ENCODE results near the gene CCDC172.

CCDC172 gene

GRCh38 chr10:116418389-116418788 is 94.1 kb downstream of the CCDC172 start:
- Histone ChIP-seq H3K4me2 (ENCODE audit: low read length) (no peak overlapping the region), H3K36me3 (ENCODE audit: control insufficient read depth, low read length) (no peaks in the 10 kb centered on the region), H3K27ac (ENCODE audit: low read depth, low read length) (no peak overlapping the region), H3K4me1 (ENCODE audit: control insufficient read depth, low read length) (no peaks in the 10 kb centered on the region), H3K79me2 (ENCODE audit: control insufficient read depth, low read length) (no peaks in the 10 kb centered on the region), H3K9me2 (replicated peaks; ENCODE audit: control insufficient read depth, low read length) (no peaks in the 10 kb centered on the region), H3F3A (ENCODE audit: control insufficient read depth, insufficient read depth) (no peaks in the 10 kb centered on the region), H3K4me3 (ENCODE audit: low read length) (no peak overlapping the region), H3K9me3 (ENCODE audit: control insufficient read depth, insufficient read depth, low read length) (no peaks in the 10 kb centered on the region), H3K27me3 (ENCODE audit: control insufficient read depth, low read length) (no peaks in the 10 kb centered on the region), H4K20me1 (ENCODE audit: control insufficient read depth, insufficient read depth, low read depth, low read length) (no peaks in the 10 kb centered on the region)
- TF ChIP-seq EZH2phosphoT487 (IDR thresholded peaks at IDR 0.05; ENCODE audit: borderline replicate concordance, low read length) (no peak), CTCF (IDR thresholded peaks at IDR 0.05; ENCODE audit: low read depth, low read length, poor library complexity, severe bottlenecking) (no peak)

- Histone ChIP-seq H3K79me2 (ENCODE audit: control insufficient read depth, low read length) (no peaks in the 10 kb centered on the region), H3K4me2 (ENCODE audit: low read length) (no peak overlapping the region), H3K36me3 (ENCODE audit: control insufficient read depth, low read length) (no peaks in the 10 kb centered on the region), H3F3A (ENCODE audit: control insufficient read depth, insufficient read depth) (no peaks in the 10 kb centered on the region), H3K27ac (ENCODE audit: low read depth, low read length) (no peak overlapping the region), H3K4me1 (ENCODE audit: control insufficient read depth, low read length) (no peaks in the 10 kb centered on the region), H3K27me3 (ENCODE audit: control insufficient read depth, low read length) (no peaks in the 10 kb centered on the region), H3K9me2 (replicated peaks; ENCODE audit: control insufficient read depth, low read length) (no peaks in the 10 kb centered on the region), H4K20me1 (ENCODE audit: control insufficient read depth, insufficient read depth, low read depth, low read length) (no peaks in the 10 kb centered on the region), H3K9me3 (ENCODE audit: control insufficient read depth, insufficient read depth, low read length) (no peaks in the 10 kb centered on the region), H3K4me3 (ENCODE audit: low read length) (no peak overlapping the region)
- TF ChIP-seq EZH2phosphoT487 (IDR thresholded peaks at IDR 0.05; ENCODE audit: borderline replicate concordance, low read length) (no peak), CTCF (IDR thresholded peaks at IDR 0.05; ENCODE audit: low read depth, low read length, poor library complexity, severe bottlenecking) (no peak)
Observed at GRCh38 chr10:116421815-116422214, 97.6 kb downstream of the CCDC172 start.

- H3K27ac ChIP-seq (ENCODE audit: low read depth, low read length), result no peak within 1 kb of the TSS
- no peaks in the 10 kb centered on the region for H3K79me2 ChIP-seq (ENCODE audit: control insufficient read depth, low read length)
- no peaks in the 10 kb centered on the region for H3K27me3 ChIP-seq (ENCODE audit: control insufficient read depth, low read length)
- no peaks in the 10 kb centered on the region for H3K9me2 ChIP-seq (replicated peaks; ENCODE audit: control insufficient read depth, low read length)
- H3K4me3 ChIP-seq (ENCODE audit: low read length), result no peak within 1 kb of the TSS
- no peaks in the 10 kb centered on the region for H3K36me3 ChIP-seq (ENCODE audit: control insufficient read depth, low read length)
- no peaks in the 10 kb centered on the region for H4K20me1 ChIP-seq (ENCODE audit: control insufficient read depth, insufficient read depth, low read depth, low read length)
- H3K9me3 ChIP-seq (ENCODE audit: control insufficient read depth, insufficient read depth, low read length), result no peaks in the 10 kb centered on the region
- H3K4me2 ChIP-seq (ENCODE audit: low read length), result no peak within 1 kb of the TSS
- no peaks in the 10 kb centered on the region for H3K4me1 ChIP-seq (ENCODE audit: control insufficient read depth, low read length)
- TF ChIP-seq CTCF (IDR thresholded peaks at IDR 0.05; ENCODE audit: low read depth, low read length, poor library complexity, severe bottlenecking), result no peak
- TF ChIP-seq EZH2phosphoT487 (IDR thresholded peaks at IDR 0.05; ENCODE audit: borderline replicate concordance, low read length), result no peak
- H3F3A ChIP-seq (ENCODE audit: control insufficient read depth, insufficient read depth), result no peaks in the 10 kb centered on the region
Observed at GRCh38 chr10:116427671-116428070, 103.4 kb downstream of the CCDC172 start, which contains the start of gene PNLIPRP3. TSS of gene PNLIPRP3 (plus strand) at chr10:116427847. CDS start at chr10:116428013, 166 bp downstream.

Measured in DOHH2 (cell line).